Suprapubic skin (tissue), 3 donors: ENCODE measurements around the gene MIA2.

Experiments
- EP300 ChIP-seq: sonication (generic); formaldehyde crosslinking; IDR thresholded peaks from one replicate; pipeline ENCODE4 v1.6.1; 2017; ENCODE audit warnings: antibody characterized with exemption
- POLR2A ChIP-seq, 2 donors: fragments of 450-650 bp; IDR thresholded peaks; one replicate each; pipeline ENCODE4 v1.6.1; 2017; ENCODE audit warnings: antibody characterized with exemption in 2 of 2, mild to moderate bottlenecking in 2 of 2, moderate library complexity in 2 of 2
- TF ChIP-seq, protein P1 (sequence below), 2 donors: fragments of 200-600 bp in 1 of 2; fragments of 450-650 bp in 1 of 2; sonication (generic) in 1 of 2; IDR thresholded peaks; one replicate each; pipeline ENCODE4 v1.5.1; 2016 to 2019; ENCODE audit warnings: antibody characterized with exemption in 2 of 2, mild to moderate bottlenecking in 1 of 2, moderate library complexity in 1 of 2

DNA sequence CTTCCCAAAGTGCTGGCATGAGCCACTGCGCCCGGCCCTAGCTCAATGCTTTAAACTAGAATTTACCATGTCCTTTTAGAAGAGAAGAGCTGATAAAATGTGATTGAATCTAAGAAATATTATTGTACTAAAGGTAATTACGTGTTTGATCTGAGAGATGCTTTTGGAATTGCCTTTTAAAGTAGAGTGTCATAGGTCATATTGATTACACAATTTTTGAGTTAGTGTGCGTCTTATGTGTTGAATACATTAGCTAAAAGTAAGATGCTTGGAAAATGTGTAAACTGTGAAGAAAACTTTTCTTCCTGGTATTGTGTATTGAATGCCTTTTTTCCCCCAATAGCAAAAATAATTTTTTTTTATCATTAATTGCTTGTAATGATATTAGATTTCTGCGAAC is 41.7 kb downstream of the MIA2 start:
- TF ChIP-seq EP300, result no peak
- TF ChIP-seq, protein P1, sequence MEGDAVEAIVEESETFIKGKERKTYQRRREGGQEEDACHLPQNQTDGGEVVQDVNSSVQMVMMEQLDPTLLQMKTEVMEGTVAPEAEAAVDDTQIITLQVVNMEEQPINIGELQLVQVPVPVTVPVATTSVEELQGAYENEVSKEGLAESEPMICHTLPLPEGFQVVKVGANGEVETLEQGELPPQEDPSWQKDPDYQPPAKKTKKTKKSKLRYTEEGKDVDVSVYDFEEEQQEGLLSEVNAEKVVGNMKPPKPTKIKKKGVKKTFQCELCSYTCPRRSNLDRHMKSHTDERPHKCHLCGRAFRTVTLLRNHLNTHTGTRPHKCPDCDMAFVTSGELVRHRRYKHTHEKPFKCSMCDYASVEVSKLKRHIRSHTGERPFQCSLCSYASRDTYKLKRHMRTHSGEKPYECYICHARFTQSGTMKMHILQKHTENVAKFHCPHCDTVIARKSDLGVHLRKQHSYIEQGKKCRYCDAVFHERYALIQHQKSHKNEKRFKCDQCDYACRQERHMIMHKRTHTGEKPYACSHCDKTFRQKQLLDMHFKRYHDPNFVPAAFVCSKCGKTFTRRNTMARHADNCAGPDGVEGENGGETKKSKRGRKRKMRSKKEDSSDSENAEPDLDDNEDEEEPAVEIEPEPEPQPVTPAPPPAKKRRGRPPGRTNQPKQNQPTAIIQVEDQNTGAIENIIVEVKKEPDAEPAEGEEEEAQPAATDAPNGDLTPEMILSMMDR (IDR thresholded peaks at IDR 0.05), result no peak
- no peak for TF ChIP-seq POLR2A (IDR thresholded peaks at IDR 0.05)
